Measurements from ENCODE around the gene OR7A10. TPM values are rescaled to one million over a fixed set of nuclear protein-coding genes. Genes with fewer than 3 reads are reported as not detected.

The OR7A10 gene
- not detected in 2 replicates for total RNA-seq
- long read RNA-seq: 0 reads

DNA sequence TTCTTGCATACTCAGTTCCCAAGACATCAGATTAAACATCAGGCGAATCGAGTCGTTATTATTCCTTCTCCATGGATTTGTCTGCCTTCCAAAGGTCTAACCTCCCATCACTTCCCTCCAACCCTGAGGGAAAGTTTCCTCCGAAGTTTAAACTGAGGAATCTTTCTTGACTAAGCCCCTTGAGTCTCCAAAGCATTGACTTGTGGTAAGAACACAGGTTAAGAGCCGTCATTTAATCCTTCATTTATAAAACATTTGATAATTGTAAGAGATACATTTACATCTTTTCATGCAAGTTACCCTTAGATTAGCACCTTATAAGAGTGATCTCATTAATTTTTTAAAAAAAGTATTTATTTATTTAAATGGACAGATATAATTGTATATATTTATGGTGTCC, at the start of gene OR7A10:
Gene OR7A10, minus strand, starts transcription at position 101 of the 400 bp plus-strand sequence. CDS start 7,045 bp downstream, outside the sequence.
- no peak for DNase-seq (ENCODE audit: low spot score, unreplicated experiment)
- Mint-ChIP-seq H3K4me1 (ENCODE audit: low read depth) (no peaks in the 10 kb centered on the region), H3K9me3 (ENCODE audit: low read depth) (peaks cover 62% of the 10 kb centered on the region), H3K27ac (no peak within 1 kb of the TSS), H3K36me3 (ENCODE audit: insufficient read depth) (peaks cover 3% of the 10 kb centered on the region), H3K4me3 (ENCODE audit: low read depth) (no peak within 1 kb of the TSS), H3K27me3 (no peaks in the 10 kb centered on the region)
- TF ChIP-seq, protein P1, sequence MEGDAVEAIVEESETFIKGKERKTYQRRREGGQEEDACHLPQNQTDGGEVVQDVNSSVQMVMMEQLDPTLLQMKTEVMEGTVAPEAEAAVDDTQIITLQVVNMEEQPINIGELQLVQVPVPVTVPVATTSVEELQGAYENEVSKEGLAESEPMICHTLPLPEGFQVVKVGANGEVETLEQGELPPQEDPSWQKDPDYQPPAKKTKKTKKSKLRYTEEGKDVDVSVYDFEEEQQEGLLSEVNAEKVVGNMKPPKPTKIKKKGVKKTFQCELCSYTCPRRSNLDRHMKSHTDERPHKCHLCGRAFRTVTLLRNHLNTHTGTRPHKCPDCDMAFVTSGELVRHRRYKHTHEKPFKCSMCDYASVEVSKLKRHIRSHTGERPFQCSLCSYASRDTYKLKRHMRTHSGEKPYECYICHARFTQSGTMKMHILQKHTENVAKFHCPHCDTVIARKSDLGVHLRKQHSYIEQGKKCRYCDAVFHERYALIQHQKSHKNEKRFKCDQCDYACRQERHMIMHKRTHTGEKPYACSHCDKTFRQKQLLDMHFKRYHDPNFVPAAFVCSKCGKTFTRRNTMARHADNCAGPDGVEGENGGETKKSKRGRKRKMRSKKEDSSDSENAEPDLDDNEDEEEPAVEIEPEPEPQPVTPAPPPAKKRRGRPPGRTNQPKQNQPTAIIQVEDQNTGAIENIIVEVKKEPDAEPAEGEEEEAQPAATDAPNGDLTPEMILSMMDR (IDR thresholded peaks at IDR 0.05; ENCODE audit: unreplicated experiment): no peak

DNA sequence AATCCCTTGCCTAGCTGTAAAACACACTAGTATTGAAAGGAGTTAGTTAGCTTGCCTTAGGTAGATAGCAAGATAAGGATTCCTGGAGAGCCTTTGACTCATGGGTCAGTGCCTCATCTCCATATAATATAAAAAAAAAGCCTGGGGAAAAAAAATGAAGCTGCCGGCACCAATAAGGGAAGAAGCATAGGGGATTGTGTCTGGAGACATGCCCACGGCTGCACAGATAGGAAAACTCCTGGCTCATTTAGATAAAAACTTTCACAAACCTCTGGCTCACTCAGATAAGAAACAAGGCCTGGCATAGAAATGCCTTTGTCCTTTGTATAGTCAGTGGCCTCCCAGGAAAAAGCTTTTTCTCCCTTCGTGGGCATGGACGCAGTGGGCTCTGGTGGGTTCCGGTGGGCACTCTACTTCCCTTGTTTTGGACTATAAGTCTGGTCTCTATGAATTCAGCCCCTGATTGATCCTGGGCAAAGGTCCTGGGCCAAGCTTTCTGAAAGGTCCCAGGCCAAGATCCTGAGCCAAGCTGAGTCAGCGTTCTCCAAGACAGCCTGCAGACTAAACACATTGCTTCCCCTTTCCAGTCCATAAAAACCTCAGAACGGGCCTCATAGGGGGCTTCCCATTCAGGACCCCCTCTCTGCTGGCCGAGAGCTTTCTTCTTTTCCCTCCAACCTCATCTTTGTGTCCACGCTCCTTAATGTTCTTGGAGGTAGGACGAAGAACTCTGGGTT, 42.1 kb upstream of the OR7A10 start:
- Mint-ChIP-seq H3K27ac (no peak overlapping the region), H3K9me3 (ENCODE audit: low read depth) (peaks cover 40% of the 10 kb centered on the region), H3K4me1 (ENCODE audit: low read depth) (no peaks in the 10 kb centered on the region), H3K36me3 (ENCODE audit: insufficient read depth) (no peaks in the 10 kb centered on the region), H3K4me3 (ENCODE audit: low read depth) (no peak overlapping the region), H3K27me3 (no peaks in the 10 kb centered on the region)
- no peak for DNase-seq (ENCODE audit: low spot score, unreplicated experiment)
- TF ChIP-seq, protein P1 (IDR thresholded peaks at IDR 0.05; ENCODE audit: unreplicated experiment): no peak

DNA sequence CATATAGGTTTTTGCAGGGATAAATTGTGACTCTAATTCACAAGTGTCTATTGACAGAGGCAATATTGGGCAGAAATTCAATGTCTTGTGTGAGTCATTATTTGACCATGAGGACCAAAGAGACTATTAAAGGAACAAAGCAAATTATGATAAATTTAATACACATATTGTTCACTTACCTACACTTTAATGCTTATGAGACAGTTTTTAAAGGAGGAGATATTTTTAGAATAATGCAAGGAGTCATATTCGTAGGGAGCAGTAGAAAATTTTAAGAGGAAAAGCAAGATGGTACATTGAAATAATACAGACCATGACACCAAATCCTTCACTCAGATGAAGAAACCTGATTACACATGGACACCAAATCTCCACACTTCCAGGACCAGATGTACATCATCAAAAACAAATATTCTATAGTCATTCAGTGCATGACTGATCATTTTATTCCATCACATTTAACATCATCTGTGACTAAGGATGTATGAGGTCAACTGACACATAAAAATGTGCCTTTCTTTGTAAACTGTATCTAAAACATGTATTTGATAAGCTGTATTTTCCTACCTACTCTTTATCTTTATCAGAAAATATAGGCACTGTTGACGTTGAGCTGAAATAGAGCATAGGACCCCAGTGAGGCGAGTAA, 41.4 kb upstream of the OR7A10 start:
- no peak for DNase-seq (ENCODE audit: low spot score, unreplicated experiment)
- Mint-ChIP-seq H3K27me3 (no peaks in the 10 kb centered on the region), H3K27ac (no peak overlapping the region), H3K9me3 (ENCODE audit: low read depth) (peaks cover 40% of the 10 kb centered on the region), H3K4me1 (ENCODE audit: low read depth) (no peaks in the 10 kb centered on the region), H3K36me3 (ENCODE audit: insufficient read depth) (no peaks in the 10 kb centered on the region), H3K4me3 (ENCODE audit: low read depth) (no peak overlapping the region)
- TF ChIP-seq, protein P1 (IDR thresholded peaks at IDR 0.05; ENCODE audit: unreplicated experiment): no peak

DNA sequence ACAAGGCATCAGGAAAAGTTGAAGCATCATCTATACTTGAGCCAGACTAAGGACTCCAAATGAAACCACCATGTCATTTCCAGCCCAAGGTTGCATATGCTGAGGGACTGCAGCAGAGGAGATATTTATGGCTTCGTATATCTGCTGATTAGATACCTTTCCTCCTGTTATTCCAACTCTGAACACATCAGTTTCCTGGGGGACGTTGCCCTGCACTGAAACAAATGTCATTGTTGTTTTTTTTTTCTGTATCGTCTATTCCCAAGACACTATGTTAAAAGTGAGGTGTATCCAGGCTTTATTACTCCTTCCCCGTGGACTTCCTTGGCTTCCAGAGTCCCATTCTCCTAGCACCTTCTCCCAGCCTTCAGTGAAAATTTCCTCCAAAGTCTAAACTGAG, 37.3 kb upstream of the OR7A10 start, which contains the start of gene OR7A17:
Gene OR7A17, minus strand, starts transcription at position 101 of the 400 bp plus-strand sequence. CDS start 4,777 bp downstream, outside the sequence.
- Mint-ChIP-seq H3K27ac (no peak within 1 kb of the TSS), H3K9me3 (ENCODE audit: low read depth) (peaks cover 51% of the 10 kb centered on the region), H3K4me1 (ENCODE audit: low read depth) (no peaks in the 10 kb centered on the region), H3K4me3 (ENCODE audit: low read depth) (no peak within 1 kb of the TSS), H3K27me3 (no peaks in the 10 kb centered on the region), H3K36me3 (ENCODE audit: insufficient read depth) (peaks cover 2% of the 10 kb centered on the region)
- no peak for DNase-seq (ENCODE audit: low spot score, unreplicated experiment)
- TF ChIP-seq, protein P1 (IDR thresholded peaks at IDR 0.05; ENCODE audit: unreplicated experiment): no peak

DNA sequence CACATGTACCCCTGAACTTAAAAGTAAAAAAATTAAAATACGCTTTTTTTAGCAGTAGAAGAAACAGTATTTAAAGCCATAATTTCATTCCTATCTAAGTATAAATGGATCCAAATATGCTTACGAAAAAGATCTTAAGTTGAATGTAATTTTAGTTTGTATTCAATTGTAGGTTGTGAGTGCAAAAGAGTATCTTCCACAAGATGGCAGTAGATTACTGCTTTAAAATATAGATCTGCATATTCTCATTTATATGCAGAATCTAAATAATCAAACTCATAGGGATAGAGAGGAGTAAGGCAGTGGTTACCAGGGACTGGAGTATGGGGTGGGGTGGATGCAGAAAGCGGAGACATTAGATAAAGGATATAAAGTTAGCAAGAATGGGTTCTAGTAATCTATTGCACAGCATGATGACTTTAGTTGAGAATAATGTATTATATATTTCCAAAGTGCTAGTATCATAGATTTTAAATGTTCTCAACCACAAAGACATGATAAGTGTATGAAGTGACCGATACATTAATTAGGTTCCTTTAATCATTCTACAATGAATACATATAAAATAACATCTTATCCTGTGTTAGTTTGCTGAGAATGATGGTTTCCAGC, 23.0 kb upstream of the OR7A10 start:
- no peak for DNase-seq (ENCODE audit: low spot score, unreplicated experiment)
- Mint-ChIP-seq H3K4me3 (ENCODE audit: low read depth) (no peak overlapping the region), H3K27ac (no peak overlapping the region), H3K27me3 (no peaks in the 10 kb centered on the region), H3K36me3 (ENCODE audit: insufficient read depth) (peaks cover 4% of the 10 kb centered on the region), H3K9me3 (ENCODE audit: low read depth) (peaks cover 56% of the 10 kb centered on the region), H3K4me1 (ENCODE audit: low read depth) (no peaks in the 10 kb centered on the region)
- TF ChIP-seq, protein P1 (IDR thresholded peaks at IDR 0.05; ENCODE audit: unreplicated experiment): no peak

All from progenitor cell of endocrine pancreas (in vitro differentiated cells).